ENCODE data around the gene ZNF133.

GRCh38 chr20:18279242-18279641, 9.1 kb upstream of the ZNF133 start:
- TF ChIP-seq CTCF (IDR thresholded peaks at IDR 0.05) (no peak), POLR2A (IDR thresholded peaks at IDR 0.05; ENCODE audit: low read depth) (no peak), POLR2AphosphoS5 (IDR thresholded peaks at IDR 0.05) (no peak), EP300 (IDR thresholded peaks at IDR 0.05) (no peak)
